K562 (cell line): ENCODE data around the gene HDAC3. TPM values are rescaled to one million over a fixed set of nuclear protein-coding genes. Genes with fewer than 3 reads are reported as not detected.

Experiments
- CREM ChIP-seq: IDR thresholded peaks from 2 replicates; pipeline ENCODE4 v1.6.1; 2014; ENCODE audit warnings: antibody characterized with exemption, low read depth
- CTBP1 ChIP-seq: fragments of 450-650 bp; IDR thresholded peaks from 2 replicates; pipeline ENCODE4 v1.6.1; 2016; ENCODE audit warnings: borderline replicate concordance
- DEAF1 ChIP-seq: fragments of 450-650 bp; formaldehyde crosslinking; IDR thresholded peaks from 2 replicates; pipeline ENCODE4 v1.4.0; 2020; ENCODE audit warnings: mild to moderate bottlenecking, moderate library complexity
- EHMT2 ChIP-seq: fragments of 450-650 bp; IDR thresholded peaks from 2 replicates; pipeline ENCODE4 v1.6.1; 2018; ENCODE audit warnings: antibody characterized with exemption
- FOS ChIP-seq: IDR thresholded peaks from 3 replicates; pipeline ENCODE4 v1.6.1; 2011; ENCODE audit not compliant: insufficient read length; ENCODE audit errors: extremely low read depth
- GABPB1 ChIP-seq: sonication (generic); formaldehyde crosslinking; IDR thresholded peaks from 2 replicates; pipeline ENCODE4 v1.8.0; 2022; ENCODE audit warnings: mild to moderate bottlenecking, missing genetic modification reagents
- GTF2B ChIP-seq: IDR thresholded peaks from 2 replicates; pipeline ENCODE4 v1.6.1; 2011; ENCODE audit not compliant: insufficient read length; ENCODE audit errors: extremely low read depth
- HLTF ChIP-seq: fragments of 450-650 bp; IDR thresholded peaks from 2 replicates; pipeline ENCODE4 v1.6.1; 2016
- JUN ChIP-seq, 2 experiments: sonication (generic) in 1 of 2; formaldehyde crosslinking in 1 of 2; IDR thresholded peaks; 2 replicates each; pipeline versions ENCODE4 v1.6.1 to v1.8.0; 2012 to 2022; ENCODE audit warnings: borderline replicate concordance in 2 of 2, mild to moderate bottlenecking in 2 of 2, improper control_type of control experiment in 1 of 2, low read depth in 1 of 2, low read length in 1 of 2, missing genetic modification reagents in 1 of 2
- KLF13 ChIP-seq: fragments of 450-650 bp; IDR thresholded peaks from 2 replicates; pipeline ENCODE4 v1.6.1; 2016; ENCODE audit warnings: missing genetic modification characterization, low read depth, mild to moderate bottlenecking, missing compliant biosample characterization, moderate library complexity, borderline replicate concordance
- LEF1 ChIP-seq: fragments of 450-650 bp; IDR thresholded peaks from 2 replicates; pipeline ENCODE4 v1.6.1; 2016; ENCODE audit warnings: mild to moderate bottlenecking
- NFIC ChIP-seq: fragments of 450-650 bp; IDR thresholded peaks from 2 replicates; pipeline ENCODE4 v1.6.1; 2017; ENCODE audit warnings: mild to moderate bottlenecking, inconsistent platforms
- PYGO2 ChIP-seq: fragments of 450-650 bp; IDR thresholded peaks from 2 replicates; pipeline ENCODE4 v1.6.1; 2016; ENCODE audit warnings: mild to moderate bottlenecking, missing genetic modification characterization, moderate library complexity, missing compliant biosample characterization
- RBBP5 ChIP-seq: fragments of 200-600 bp; sonication (generic); IDR thresholded peaks from 2 replicates; pipeline ENCODE4 v1.6.1; 2012; ENCODE audit warnings: borderline replicate concordance, mild to moderate bottlenecking, low read length, control low read depth, inconsistent platforms; ENCODE audit not compliant: insufficient read depth, poor library complexity, severe bottlenecking
- RBFOX2 ChIP-seq: fragments of 200-400 bp; formaldehyde crosslinking; IDR thresholded peaks from 2 replicates; pipeline ENCODE4 v1.6.1; 2017; ENCODE audit warnings: low read depth, mild to moderate bottlenecking, low read length, moderate library complexity
- SMARCA4 ChIP-seq: fragments of 450-650 bp; IDR thresholded peaks from 2 replicates; pipeline ENCODE4 v1.6.1; 2016
- SUPT5H ChIP-seq: fragments of 450-650 bp; IDR thresholded peaks from 2 replicates; pipeline ENCODE4 v1.6.1; 2016
- TGIF2 ChIP-seq: sonication (generic); formaldehyde crosslinking; IDR thresholded peaks from 2 replicates; pipeline ENCODE4 v1.8.1; 2022; ENCODE audit warnings: mild to moderate bottlenecking, missing genetic modification reagents, moderate library complexity
- ZBTB17 ChIP-seq: fragments of 450-650 bp; formaldehyde crosslinking; IDR thresholded peaks from 2 replicates; pipeline ENCODE4 v1.4.0; 2020; ENCODE audit warnings: mild to moderate bottlenecking
- ZNF449 ChIP-seq: fragments of 250-450 bp; sonication (Bioruptor Pico); IDR thresholded peaks from 2 replicates; pipeline ENCODE4 v1.8.0; 2022; ENCODE audit warnings: moderate library complexity, mild to moderate bottlenecking, inconsistent platforms
- polyA plus RNA-seq, 8 experiments: library from polyadenylated mRNA; depleted of rRNA in 4 of 8; stranded (reverse) in 5 of 8; unstranded in 3 of 8; fragments of >200 nt; fragmentation: Nextera tagmentation in 2 of 8; fragmentation: Illumina TruSeq in 1 of 8; extraction: Ambion mirVana in 2 of 8; extraction: Trizol in 1 of 8; gene quantifications; 2 replicates each; pipeline versions ENCODE4 v1.2.1 to v1.2.3, GENCODE V29; 2011 to 2014; ENCODE audit warnings: inconsistent platforms in 1 of 8, missing spikeins in 1 of 8
- total RNA-seq, 7 experiments: library from RNA; depleted of rRNA in 6 of 7; stranded (reverse); fragments of >200 nt in 6 of 7; fragmentation: Illumina TruSeq in 2 of 7; extraction: Trizol in 2 of 7; gene quantifications; 2 replicates each; pipeline versions ENCODE4 v1.2.1 to v1.2.3, GENCODE V29; 2011 to 2021; ENCODE audit warnings: low replicate concordance in 1 of 7
- TF ChIP-seq, protein P1 (sequence below): fragments of 200-800 bp; sonication (Bioruptor generic); IDR thresholded peaks from 2 replicates; pipeline ENCODE4 v1.6.1; 2017; ENCODE audit warnings: missing genetic modification characterization, missing compliant biosample characterization

Gene HDAC3
- total and polyA plus RNA-seq, 9 of the 15 experiments (the other 6 are each of a cell fraction or from before 2014, with no cell fraction given): 89.7 to 191 (median 119) TPM

DNA sequence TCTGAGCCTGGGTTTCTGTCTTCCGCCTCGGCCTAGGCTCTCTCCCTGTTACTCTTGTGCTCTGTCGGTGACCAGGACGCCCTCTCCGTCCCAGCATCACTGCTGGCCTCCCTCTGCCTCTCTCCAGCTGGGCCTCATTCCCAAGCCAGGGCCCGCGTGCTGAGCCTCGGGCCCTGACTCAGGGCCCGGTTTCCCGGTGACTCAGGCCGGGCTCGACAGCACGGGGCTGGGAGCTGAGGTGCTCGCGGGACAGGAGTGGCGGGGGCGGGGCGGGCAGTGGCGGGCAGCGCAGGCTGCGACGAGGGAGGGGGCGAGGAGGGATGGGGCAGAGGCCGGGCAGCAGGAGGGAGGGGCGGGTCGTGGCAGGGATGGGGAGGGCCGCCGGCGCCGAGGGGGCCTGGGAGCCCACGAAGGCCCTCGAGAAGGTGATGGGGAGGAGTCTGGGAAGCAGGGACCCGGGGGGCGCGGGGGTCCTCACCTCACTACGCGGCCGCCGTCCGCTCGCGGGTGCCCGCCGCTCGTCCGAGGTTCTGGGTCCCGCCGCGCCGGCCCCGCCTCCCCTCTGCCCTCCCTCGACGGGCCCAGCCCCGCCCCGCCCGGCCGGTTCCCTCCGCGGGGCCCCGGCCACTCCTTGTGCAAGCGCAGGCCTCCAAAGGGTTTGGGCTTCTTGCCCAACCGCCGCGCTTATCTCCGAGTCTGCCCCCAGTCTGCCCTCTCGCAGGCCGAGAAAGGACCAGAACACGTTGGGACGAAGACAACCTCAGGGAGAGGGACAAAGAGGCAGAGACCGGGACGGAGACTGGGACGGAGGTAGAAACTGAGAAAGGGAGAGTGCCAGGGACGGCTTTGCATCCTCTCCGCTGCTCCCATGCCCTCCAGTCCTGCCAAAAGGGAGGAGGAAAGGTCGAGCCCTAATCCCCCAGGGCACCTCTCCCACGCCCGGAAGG lies 45.3 kb upstream of the HDAC3 start, which contains the start of gene ARAP3 (continued):
- no peak for TF ChIP-seq DEAF1 (CRISPR knock-in tag)
- TF ChIP-seq HLTF: 0 out of 2 replicates have a peak, but pooled peaks have one; percentile 26
- peak; percentile 13; the same call in 1 of the 2 replicates for TF ChIP-seq SUPT5H
- no peak for TF ChIP-seq GTF2B
- peak; percentile 30; the same call in 1 of the 2 replicates for TF ChIP-seq CTBP1
- peak; percentile 40; the same call in 1 of the 2 replicates for TF ChIP-seq EHMT2
- TF ChIP-seq JUN (IDR thresholded peaks at IDR 0.05; ENCODE audit: borderline replicate concordance, low read depth, low read length): peak; percentile 39; the same call in 1 of the 2 replicates
- TF ChIP-seq JUN (CRISPR knock-in tag; IDR thresholded peaks at IDR 0.05; ENCODE audit: borderline replicate concordance): no peak
- 0 out of 2 replicates have a peak, but pooled peaks have one; percentile 38 for TF ChIP-seq KLF13 (tag)
- TF ChIP-seq RBBP5: peak; percentile 64
- peak; percentile 39; the same call in 1 of the 2 replicates for TF ChIP-seq ZBTB17
- TF ChIP-seq SMARCA4: peak; percentile 31; the same call in 1 of the 2 replicates
- TF ChIP-seq NFIC: peak; percentile 90
- no peak for TF ChIP-seq TGIF2 (CRISPR knock-in tag)
- TF ChIP-seq, protein P1, sequence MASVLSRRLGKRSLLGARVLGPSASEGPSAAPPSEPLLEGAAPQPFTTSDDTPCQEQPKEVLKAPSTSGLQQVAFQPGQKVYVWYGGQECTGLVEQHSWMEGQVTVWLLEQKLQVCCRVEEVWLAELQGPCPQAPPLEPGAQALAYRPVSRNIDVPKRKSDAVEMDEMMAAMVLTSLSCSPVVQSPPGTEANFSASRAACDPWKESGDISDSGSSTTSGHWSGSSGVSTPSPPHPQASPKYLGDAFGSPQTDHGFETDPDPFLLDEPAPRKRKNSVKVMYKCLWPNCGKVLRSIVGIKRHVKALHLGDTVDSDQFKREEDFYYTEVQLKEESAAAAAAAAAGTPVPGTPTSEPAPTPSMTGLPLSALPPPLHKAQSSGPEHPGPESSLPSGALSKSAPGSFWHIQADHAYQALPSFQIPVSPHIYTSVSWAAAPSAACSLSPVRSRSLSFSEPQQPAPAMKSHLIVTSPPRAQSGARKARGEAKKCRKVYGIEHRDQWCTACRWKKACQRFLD (CRISPR knock-in tag): peak; percentile 23; the same call in 1 of the 2 replicates
- no peak for TF ChIP-seq PYGO2 (tag)
- TF ChIP-seq CREM: 0 out of 2 replicates have a peak, but pooled peaks have one; percentile 7
- 0 out of 2 replicates have a peak, but pooled peaks have one; percentile 19 for TF ChIP-seq ZNF449 (CRISPR knock-in tag)
- TF ChIP-seq FOS: no peak
- TF ChIP-seq RBFOX2: peak; percentile 62
- 0 out of 2 replicates have a peak, but pooled peaks have one; percentile 48 for TF ChIP-seq LEF1
- TF ChIP-seq GABPB1: 0 out of 2 replicates have a peak, but pooled peaks have one; percentile 29
